IMR-90 (cell line): ENCODE measurements around the gene MAP2.

Experiments
- BHLHE40 ChIP-seq: fragments of 150-350 bp; IDR thresholded peaks from 2 replicates; pipeline ENCODE4 v1.6.1; 2016; ENCODE audit warnings: mild to moderate bottlenecking, low read depth, low read length
- FOS ChIP-seq: fragments of 150-350 bp; IDR thresholded peaks from 2 replicates; pipeline ENCODE4 v1.6.1; 2016; ENCODE audit warnings: low read depth, low read length
- MAFK ChIP-seq: IDR thresholded peaks from 2 replicates; pipeline ENCODE4 v1.6.1; 2012; ENCODE audit warnings: low read depth, low read length, improper control_type of control experiment
- MAZ ChIP-seq: IDR thresholded peaks from 2 replicates; pipeline ENCODE4 v1.6.1; 2012; ENCODE audit warnings: low read depth, mild to moderate bottlenecking, low read length, improper control_type of control experiment, moderate library complexity, borderline replicate concordance
- POLR2A ChIP-seq: IDR thresholded peaks from 2 replicates; pipeline ENCODE4 v1.6.1; 2012; ENCODE audit warnings: mild to moderate bottlenecking, low read depth, low read length
- RFX5 ChIP-seq: IDR thresholded peaks from 2 replicates; pipeline ENCODE4 v1.8.0; 2012; ENCODE audit warnings: low read depth, mild to moderate bottlenecking, low read length, moderate library complexity
- TF ChIP-seq, protein P1 (sequence below): conservative IDR thresholded peaks from 2 replicates; pipeline ENCODE4 v1.5.1; 2012; ENCODE audit warnings: mild to moderate bottlenecking, low read depth, low read length, improper control_type of control experiment
- TF ChIP-seq, protein P2 (sequence below): fragments of 150-350 bp; IDR thresholded peaks from 2 replicates; pipeline ENCODE4 v1.6.1; 2016; ENCODE audit warnings: low read depth, mild to moderate bottlenecking, low read length, moderate library complexity, borderline replicate concordance

DNA sequence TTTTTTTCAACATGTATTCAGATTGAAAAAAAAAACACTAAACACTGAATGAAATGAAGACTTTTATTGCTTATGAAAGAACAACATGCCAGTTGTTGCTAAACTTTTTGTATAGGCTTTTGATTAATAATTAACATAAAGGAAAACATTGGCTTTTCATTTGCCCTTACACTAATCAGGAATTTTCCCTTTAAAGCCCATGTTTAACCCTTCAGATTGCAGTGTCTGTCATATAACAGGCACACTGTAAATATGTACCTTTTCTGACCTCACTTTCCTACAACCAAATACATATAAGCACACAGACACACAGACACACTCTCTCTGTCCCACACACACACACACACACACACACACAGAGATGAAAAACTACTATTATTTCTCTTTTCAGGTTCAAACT lies 84.4 kb downstream of the MAP2 start:
- TF ChIP-seq, protein P1, sequence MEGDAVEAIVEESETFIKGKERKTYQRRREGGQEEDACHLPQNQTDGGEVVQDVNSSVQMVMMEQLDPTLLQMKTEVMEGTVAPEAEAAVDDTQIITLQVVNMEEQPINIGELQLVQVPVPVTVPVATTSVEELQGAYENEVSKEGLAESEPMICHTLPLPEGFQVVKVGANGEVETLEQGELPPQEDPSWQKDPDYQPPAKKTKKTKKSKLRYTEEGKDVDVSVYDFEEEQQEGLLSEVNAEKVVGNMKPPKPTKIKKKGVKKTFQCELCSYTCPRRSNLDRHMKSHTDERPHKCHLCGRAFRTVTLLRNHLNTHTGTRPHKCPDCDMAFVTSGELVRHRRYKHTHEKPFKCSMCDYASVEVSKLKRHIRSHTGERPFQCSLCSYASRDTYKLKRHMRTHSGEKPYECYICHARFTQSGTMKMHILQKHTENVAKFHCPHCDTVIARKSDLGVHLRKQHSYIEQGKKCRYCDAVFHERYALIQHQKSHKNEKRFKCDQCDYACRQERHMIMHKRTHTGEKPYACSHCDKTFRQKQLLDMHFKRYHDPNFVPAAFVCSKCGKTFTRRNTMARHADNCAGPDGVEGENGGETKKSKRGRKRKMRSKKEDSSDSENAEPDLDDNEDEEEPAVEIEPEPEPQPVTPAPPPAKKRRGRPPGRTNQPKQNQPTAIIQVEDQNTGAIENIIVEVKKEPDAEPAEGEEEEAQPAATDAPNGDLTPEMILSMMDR, result no peak
- no peak for TF ChIP-seq FOS
- TF ChIP-seq RFX5, result no peak
- no peak for TF ChIP-seq POLR2A
- no peak for TF ChIP-seq BHLHE40
- no peak for TF ChIP-seq MAFK
- TF ChIP-seq MAZ, result no peak
- TF ChIP-seq, protein P2, sequence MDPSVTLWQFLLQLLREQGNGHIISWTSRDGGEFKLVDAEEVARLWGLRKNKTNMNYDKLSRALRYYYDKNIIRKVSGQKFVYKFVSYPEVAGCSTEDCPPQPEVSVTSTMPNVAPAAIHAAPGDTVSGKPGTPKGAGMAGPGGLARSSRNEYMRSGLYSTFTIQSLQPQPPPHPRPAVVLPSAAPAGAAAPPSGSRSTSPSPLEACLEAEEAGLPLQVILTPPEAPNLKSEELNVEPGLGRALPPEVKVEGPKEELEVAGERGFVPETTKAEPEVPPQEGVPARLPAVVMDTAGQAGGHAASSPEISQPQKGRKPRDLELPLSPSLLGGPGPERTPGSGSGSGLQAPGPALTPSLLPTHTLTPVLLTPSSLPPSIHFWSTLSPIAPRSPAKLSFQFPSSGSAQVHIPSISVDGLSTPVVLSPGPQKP, result no peak
